ENCODE data around the gene IRF9.

IRF9 gene

DNA sequence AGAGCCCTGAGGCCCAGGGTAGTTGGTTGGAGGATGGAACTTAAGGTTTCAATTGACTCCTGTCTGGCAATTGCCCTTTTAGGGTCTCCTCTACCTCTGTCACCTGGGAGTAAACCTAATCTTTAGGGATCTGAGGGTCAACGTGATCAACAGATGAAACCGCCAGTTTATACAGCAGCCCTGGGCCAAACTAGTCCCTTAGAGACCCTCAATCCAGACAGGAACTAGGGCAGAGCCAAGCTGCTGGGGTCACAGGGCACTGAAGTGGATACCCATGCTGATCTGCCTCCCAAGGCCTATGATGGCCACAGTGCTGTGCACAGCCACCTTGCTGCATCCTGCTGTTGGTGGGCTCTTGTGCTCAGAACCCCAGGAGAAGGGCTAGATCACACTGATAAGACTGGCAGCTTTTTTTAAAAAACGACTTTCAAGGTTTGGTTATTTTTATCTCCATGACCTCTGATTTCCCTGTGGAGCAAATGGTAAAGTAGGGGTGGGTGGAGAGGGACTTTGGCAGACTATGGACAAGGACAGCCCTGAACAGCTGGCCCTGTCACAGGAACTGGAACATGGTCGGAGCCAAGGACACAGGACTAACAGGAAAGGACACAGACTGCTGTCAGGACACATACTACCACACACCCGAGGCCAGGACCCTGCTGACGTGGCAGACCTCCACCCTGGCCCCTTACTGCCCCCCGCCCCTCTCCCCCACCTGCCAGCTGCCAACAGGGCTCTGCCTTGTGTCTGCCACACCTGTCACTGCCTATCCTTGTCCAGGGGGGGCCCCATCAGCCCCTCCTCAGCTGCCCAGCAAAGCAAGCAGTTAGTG, 30.1 kb upstream of the IRF9 start:
- no peak overlapping the region for H3K4me3 ChIP-seq
- H3K27ac ChIP-seq, result peak overlapping the region in 1 of 21 experiments; percentile 14

DNA sequence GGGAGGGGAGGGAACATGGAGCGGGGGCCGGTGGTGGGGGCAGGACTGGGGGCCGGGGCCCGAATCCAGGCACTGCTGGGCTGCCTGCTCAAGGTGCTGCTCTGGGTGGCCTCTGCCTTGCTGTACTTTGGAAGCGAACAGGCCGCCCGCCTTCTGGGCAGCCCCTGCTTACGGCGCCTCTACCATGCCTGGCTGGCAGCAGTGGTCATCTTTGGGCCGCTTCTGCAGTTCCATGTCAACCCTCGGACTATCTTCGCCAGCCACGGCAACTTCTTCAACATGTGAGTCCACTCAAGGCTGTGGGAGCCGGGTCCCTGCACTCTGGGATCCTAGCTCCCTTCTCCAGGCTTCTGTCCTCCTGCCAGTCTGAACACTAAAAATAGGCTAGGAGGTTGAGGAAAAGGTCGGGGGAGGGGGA, 29.5 kb upstream of the IRF9 start:
- H3K27ac ChIP-seq, result peak overlapping the region in 5 of 21 experiments; percentile 14 to 55 (median 37)

DNA sequence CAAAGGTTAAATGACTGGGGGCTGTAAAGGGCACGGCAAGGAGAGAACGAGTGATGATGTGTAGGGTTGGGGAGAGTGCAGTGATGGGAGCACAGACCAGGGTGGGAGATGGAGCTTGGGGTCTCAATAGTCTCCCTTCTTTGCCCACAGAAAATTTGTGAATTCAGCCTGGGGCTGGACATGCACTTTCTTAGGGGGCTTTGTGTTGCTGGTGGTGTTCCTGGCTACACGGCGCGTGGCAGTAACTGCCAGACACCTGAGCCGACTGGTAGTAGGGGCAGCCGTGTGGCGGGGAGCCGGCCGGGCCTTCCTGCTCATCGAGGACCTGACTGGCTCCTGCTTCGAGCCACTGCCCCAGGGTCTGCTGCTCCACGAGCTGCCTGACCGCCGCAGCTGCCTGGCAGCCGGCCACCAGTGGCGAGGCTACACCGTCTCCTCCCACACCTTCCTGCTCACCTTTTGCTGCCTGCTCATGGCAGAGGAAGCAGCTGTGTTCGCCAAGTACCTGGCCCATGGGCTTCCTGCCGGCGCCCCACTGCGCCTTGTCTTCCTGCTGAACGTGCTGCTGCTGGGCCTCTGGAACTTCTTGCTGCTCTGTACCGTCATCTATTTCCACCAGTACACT, 28.9 kb upstream of the IRF9 start:
- Histone ChIP-seq H3K27ac (peak overlapping the region in 12 of 21 experiments; percentile 18 to 74 (median 37)), H3K4me3 (no peak overlapping the region)

More for the DNA sequence above, 29.5 kb upstream of the IRF9 start:
- no peak overlapping the region for H3K4me3 ChIP-seq

DNA sequence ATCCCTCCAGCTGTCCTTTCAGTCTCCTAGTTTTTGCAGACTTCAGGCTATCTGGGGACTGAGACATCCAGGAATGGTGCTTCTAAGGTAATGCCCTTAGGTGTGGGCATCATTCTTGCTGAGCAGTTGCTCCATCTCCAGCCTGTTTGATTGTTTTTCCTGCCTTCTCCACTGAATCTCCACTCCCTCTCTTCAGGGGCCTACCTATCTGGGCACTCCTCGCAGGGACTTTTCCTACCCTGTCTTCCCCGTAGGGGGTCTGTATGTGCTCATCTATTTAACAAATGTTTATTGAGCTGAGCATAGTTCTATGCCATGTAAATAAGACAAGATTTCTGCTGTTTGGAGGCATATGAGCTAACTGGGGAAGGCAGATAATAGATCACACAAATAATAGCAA, 28.1 kb upstream of the IRF9 start:
- peak overlapping the region in 5 of 21 experiments; percentile 20 to 55 (median 37) for H3K27ac ChIP-seq
- H3K4me3 ChIP-seq, result no peak overlapping the region

DNA sequence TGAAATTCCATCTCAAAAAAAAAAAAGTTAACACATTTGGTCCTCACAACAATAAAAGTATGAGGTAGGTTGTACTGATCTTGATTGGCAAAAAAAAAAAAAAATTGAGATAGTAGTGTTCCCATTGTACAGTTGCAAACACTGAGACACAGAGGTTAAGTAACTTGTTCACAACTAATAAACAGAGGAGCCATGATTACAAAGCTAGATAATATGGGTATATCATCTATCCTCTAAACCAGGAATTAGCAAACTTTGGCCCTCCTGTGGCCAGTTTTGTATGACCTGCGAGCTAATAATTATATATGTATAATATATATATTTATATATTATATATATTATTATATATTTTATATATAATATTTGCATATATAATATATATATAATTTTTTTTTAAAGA, 27.3 kb upstream of the IRF9 start:
- no peak overlapping the region for H3K27ac ChIP-seq

DNA sequence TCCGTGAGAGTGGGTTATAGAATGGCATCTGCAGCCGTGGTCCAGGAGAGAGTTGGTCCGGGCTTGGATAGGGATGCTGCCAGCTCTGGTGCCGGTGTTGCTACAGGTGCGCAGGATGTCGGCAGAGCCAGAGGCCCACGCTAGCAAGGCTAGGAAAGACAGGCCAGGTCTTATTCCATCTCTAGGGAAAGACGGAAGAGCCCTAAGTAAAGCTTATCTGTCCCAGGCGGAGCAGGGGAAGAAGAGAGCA, 25.6 kb upstream of the IRF9 start:
- peak overlapping the region; percentile 63 to 100 (median 96) for H3K4me3 ChIP-seq
- peak overlapping the region in 20 of 21 experiments; percentile 50 to 100 (median 96) for H3K27ac ChIP-seq

More for the DNA sequence above, 27.3 kb upstream of the IRF9 start:
- no peak overlapping the region for H3K4me3 ChIP-seq

DNA sequence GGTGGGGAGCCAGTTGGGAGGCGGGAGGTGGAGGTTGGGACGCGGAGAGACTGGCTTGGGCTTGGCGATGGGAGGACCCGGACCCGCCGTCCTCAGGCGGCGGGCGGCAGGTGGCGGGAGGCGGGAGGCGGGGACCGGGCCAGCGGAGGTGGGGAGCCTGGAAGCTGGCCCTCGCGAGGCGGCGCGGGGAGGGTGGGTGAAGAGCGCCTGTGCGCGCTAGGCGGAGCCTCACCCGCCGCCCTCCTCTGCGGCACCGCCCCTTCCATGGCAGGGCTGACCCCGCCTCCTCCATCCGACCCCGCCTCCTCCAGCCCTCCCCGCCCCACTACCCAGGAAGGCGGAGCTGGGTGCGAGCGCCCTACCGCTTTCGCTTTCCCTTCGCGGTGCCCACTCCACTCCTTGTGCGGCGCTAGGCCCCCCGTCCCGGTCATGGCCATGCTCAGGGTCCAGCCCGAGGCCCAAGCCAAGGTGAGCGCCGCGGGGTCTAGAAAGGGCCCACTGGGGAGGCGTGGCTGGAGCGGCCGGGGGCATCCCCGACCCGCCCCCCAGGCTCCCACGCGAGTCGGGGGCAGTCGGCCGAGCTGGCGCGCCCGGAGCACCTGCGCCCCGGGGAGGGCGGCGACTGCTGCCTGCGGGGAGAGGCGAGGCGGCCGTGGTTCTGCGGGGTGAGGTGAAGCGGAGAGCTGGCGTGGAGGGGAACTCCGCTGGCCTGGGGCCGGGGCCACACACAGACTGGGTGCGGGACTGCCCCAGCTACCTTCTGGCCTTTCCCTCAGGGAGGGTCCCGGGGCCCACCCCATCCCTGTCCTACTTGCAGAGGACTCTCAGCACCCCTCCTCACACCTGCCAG, 25.0 kb upstream of the IRF9 start, which contains the start of gene PSME1:
TSS of gene PSME1 (plus strand) at position 361 of the 850 bp plus-strand sequence. CDS start at position 430, 69 bp downstream.
- peak within 1 kb of the TSS; percentile 89 to 100 (median 96) for H3K27ac ChIP-seq

DNA sequence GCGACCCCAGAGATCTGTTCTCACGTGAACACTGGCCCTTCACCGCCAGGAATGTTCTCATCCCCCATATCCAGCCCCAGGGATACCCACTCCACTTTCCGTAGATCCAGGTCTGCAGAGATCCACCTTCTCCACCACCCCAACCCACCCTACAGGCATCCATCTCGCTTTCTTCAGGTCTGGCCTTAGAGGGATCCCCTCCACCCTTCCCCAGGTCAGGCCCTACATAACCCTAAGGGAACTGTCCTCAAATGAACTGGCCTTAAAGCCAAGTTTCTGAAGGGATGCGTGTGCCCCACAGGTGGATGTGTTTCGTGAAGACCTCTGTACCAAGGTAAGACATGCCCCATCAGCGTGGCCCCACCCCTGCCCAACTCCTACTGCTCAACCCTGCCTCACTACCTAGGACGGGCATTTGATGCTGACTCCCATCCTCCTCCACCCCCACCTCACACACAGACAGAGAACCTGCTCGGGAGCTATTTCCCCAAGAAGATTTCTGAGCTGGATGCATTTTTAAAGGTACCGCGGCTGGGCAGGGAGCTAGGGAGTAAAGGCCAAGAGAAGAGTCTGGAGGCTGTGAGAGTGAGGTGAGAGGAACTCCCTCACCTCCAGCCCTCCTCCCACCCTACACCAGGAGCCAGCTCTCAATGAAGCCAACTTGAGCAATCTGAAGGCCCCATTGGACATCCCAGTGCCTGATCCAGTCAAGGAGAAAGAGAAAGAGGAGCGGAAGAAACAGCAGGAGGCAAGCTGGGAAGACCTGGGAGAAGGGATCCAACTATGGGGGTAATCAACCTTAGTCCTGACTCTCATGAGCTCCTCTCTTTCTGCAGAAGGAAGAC, 24.2 kb upstream of the IRF9 start:
- Histone ChIP-seq H3K4me3 (peak overlapping the region; percentile 63 to 100 (median 96)), H3K27ac (peak overlapping the region; percentile 89 to 100 (median 96))

More for the DNA sequence above, 25.0 kb upstream of the IRF9 start, which contains the start of gene PSME1:
- H3K4me3 ChIP-seq, result peak within 1 kb of the TSS; percentile 63 to 100 (median 96)

DNA sequence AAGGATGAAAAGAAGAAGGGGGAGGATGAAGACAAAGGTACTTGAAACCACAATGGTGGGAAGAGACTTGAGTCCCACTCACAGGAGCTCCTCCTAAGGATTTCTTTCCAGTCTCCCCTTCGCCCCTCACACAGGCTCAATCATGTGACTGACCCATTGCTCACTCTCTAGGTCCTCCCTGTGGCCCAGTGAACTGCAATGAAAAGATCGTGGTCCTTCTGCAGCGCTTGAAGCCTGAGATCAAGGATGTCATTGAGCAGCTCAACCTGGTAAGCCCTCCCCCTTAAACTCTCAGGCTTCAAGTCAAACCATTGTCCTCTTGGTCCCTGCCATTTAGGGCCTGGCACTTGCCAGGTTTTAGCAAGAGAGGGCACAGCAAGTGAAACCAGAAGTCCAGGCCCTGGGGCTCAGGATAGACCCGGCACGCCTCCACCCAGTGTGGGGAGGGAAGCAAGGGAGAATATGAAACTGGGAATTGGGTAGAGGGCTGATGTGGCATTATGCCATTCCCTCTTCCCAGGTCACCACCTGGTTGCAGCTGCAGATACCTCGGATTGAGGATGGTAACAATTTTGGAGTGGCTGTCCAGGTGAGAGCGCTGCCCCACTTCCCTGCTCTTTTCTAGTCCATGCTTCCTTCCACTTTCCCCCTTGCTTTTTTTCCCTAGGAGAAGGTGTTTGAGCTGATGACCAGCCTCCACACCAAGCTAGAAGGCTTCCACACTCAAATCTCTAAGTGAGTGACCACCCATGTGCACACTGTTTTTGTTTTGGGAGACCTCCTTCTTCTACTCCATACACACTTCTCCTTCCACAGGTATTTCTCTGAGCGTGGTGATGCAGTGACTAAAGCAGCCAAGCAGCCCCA, 23.3 kb upstream of the IRF9 start:
- H3K4me3 ChIP-seq, result no peak overlapping the region
- peak overlapping the region in 9 of 21 experiments; percentile 89 to 100 (median 96) for H3K27ac ChIP-seq

DNA sequence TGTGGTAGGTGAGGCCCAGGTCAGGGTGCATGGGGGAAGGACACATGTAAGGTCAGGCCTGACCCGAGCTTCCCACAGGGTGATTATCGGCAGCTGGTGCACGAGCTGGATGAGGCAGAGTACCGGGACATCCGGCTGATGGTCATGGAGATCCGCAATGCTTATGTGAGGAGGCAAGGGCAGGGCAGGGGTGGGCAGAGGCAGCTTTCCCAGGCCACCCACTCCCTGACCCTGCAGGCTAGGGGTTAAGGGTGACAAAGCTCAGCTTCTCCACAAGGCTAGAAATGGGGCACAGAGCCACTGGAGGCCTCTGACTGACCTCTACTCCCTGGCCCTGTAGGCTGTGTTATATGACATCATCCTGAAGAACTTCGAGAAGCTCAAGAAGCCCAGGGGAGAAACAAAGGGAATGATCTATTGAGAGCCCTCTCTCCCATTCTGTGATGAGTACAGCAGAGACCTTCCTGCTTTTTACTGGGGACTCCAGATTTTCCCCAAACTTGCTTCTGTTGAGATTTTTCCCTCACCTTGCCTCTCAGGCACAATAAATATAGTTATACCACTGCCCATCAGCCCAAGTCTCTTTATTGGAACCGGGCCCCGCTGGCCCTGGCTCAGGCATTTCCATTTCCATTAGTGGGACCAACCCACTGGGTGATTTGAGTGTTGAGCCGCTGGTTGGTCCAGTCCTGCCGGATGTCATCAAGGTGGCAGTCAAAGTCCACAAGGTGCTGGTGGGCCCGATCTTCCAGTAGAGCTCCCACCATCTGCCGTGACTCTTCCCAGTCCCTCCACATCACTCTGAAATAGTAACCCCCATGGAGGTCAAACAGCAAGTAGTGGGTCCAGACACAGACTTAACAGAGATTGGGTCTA, 22.4 kb upstream of the IRF9 start:
- H3K27ac ChIP-seq, result peak overlapping the region in 5 of 21 experiments; percentile 7 to 28 (median 9)

DNA sequence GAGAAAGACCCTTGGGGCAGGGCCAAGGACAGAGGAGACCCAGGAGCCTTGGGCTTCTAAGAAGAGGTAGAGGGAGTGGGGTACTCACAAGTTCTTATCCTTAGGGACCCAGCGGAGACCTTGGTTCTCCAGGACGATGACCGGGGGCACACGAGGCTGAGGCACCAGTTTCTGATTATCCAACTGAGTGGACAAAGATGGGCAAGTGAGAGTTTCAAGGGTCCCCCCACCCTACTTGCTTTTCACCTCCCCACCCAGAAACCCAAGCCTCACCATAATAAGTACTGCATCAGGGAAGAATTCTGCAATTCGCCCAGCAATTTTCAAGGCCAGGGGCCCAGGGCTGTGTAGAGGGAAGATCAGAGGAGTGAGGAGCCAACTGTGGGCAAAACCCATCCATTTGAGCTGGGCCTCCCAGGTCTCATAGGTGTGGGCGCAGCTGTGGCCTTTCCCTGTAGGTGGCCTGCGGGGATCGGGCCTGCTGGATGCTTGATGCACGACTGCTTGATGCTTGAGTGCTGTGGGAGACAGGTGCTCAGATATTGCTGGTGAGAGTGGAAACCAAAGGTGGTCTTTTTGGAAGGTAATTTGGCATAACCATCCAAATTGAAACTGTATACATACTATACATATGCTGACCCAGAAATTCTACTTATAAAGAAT, 21.7 kb upstream of the IRF9 start:
- Histone ChIP-seq H3K4me3 (no peak overlapping the region), H3K27ac (peak overlapping the region in 5 of 21 experiments; percentile 13 to 95 (median 55))

More for the DNA sequence above, 22.4 kb upstream of the IRF9 start:
- no peak overlapping the region for H3K4me3 ChIP-seq

DNA sequence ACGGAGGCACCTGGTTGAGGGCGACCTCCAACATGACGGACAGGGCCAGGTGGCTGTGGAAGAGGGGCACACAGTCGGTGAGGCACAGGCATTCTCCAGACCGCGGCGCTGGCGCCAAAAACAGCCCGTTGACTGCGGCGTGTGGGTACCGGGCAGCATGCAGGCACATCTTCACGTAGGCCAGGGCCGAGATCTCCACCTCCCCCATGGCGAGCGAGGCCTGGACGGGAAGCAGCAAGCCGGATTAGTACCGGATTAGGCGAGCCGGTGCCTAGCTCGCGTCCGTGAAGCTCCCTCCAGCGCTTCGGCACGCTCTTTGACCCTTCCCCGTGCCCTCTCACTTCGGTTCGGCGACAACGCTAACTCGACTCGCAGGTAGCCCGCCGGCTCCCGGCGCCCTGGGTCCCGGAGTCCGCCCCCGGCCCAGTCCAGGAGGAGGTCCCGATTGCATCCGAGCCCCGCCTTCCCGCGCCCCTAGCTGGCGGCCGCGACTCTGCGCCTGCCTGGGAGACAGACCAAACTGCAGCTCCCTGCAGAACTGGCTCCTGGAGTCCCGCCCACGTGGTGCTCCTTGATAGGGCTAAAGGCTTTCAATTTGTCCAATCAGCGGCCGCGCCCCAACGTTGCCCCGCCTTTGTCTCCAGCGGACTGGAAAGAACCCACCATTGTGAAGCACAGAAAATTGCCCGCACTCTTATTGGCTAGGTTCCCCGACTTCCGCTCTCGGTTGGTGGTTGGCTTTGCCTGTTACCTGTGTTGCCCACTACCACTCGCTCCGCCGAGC, 19.8 kb upstream of the IRF9 start, which contains the start of gene EMC9:
TSS of gene EMC9 (minus strand) at position 495 of the 784 bp plus-strand sequence. CDS start at position 208, 287 bp downstream.
- peak within 1 kb of the TSS; percentile 44 to 90 (median 70) for H3K4me3 ChIP-seq
- H3K27ac ChIP-seq, result peak within 1 kb of the TSS; percentile 52 to 95 (median 86)

DNA sequence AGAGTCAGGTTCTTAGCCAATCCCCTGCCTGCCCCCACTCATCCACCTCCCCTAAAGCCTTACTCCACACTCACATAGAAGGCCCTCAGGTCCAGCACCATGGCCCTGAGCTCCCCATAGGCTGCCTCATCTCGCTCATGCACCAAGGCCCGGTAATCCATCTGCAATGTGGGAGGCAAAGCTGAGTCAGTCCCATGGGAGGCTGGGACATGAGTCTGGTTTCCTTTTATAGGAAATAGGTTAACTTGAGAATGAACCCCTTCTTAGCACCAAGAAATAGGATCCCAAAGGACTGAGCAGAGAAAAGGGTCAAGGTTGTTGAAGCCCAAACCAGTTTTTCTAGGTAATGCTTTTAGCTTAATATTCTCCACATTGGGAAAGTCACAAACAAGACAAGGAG, 17.6 kb upstream of the IRF9 start:
- no peak overlapping the region for H3K4me3 ChIP-seq
- peak overlapping the region in 1 of 21 experiments; percentile 24 for H3K27ac ChIP-seq

DNA sequence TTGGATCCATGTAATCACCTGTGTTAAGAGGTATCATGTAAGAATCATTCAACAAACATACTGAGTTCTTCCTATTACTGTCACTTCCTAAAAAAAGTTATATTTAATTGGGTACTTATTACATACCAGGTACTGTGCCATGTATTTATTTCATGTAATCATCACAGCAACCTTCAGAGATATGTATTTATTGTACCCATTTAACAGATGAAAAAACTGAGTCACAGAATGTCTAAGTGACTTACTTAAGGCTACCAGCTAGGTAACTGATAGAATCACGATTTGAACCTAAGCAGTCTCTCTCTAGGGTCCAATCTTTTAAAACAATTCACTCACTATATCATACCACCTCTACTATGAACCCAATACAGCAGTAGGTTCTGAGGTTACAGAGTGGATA, 16.6 kb upstream of the IRF9 start:
- H3K4me3 ChIP-seq, result no peak overlapping the region
- peak overlapping the region in 2 of 21 experiments; percentile 14 to 85 for H3K27ac ChIP-seq

DNA sequence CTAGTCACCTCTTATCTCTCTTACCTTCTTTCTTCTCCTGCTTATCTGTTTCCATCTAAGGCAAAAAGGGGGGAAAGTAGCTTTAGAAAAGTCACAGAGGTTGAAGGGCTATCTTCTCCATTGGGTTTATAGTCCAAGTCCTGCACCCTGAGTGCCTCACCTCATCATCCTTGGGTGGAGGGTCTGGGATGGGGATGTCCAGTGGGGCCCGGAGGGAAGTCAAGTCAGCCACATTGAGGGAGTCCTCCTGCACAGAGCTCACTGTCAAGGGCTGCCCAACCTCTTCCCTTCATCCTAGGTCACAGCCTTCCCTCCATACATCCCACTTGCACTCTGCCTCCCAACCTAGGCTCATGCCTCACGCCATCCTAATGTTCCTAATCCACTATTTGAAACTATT, 15.8 kb upstream of the IRF9 start:
- H3K4me3 ChIP-seq, result peak overlapping the region in 2 of 7 experiments; percentile 82 to 87
- H3K27ac ChIP-seq, result peak overlapping the region in 15 of 21 experiments; percentile 2 to 94 (median 88)
